SK-N-SH treated with all-trans-retinoic acid at 6 μM for 48 hours (cell line): ENCODE data around the gene KRTAP12-2.

ENCODE experiments used
- ARNTL ChIP-seq: fragments of 450-650 bp; formaldehyde crosslinking; IDR thresholded peaks from 2 replicates; pipeline ENCODE4 v1.5.0; 2020; ENCODE audit warnings: low read depth, mild to moderate bottlenecking, moderate library complexity, borderline replicate concordance
- BACH2 ChIP-seq: fragments of 250-450 bp; sonication (Bioruptor Pico); IDR thresholded peaks from 2 replicates; pipeline ENCODE4 v1.9.0; 2021; ENCODE audit warnings: mild to moderate bottlenecking, borderline replicate concordance
- CREB5 ChIP-seq: fragments of 250-450 bp; sonication (Bioruptor Pico); IDR thresholded peaks from 2 replicates; pipeline ENCODE4 v1.5.1; 2020; ENCODE audit warnings: low read depth, mild to moderate bottlenecking, moderate library complexity
- GLIS3 ChIP-seq: fragments of 250-450 bp; sonication (Bioruptor Pico); IDR thresholded peaks from 2 replicates; pipeline ENCODE4 v1.5.0; 2020; ENCODE audit warnings: mild to moderate bottlenecking, moderate library complexity
- RARB ChIP-seq: fragments of 250-450 bp; sonication (Bioruptor Pico); IDR thresholded peaks from 2 replicates; pipeline ENCODE4 v1.8.0; 2021; ENCODE audit warnings: mild to moderate bottlenecking, moderate library complexity
- TOX ChIP-seq: fragments of 250-450 bp; sonication (Bioruptor Pico); IDR thresholded peaks from 2 replicates; pipeline ENCODE4 v1.8.0; 2021; ENCODE audit warnings: mild to moderate bottlenecking, moderate library complexity, borderline replicate concordance
- ZFP3 ChIP-seq: fragments of 250-450 bp; sonication (Bioruptor Pico); IDR thresholded peaks from 2 replicates; pipeline ENCODE4 v1.5.0; 2020; ENCODE audit warnings: mild to moderate bottlenecking, moderate library complexity
- ZFP30 ChIP-seq: fragments of 450-650 bp; formaldehyde crosslinking; IDR thresholded peaks from 2 replicates; pipeline ENCODE4 v1.5.0; 2022; ENCODE audit warnings: mild to moderate bottlenecking, moderate library complexity
- ZNF70 ChIP-seq: fragments of 450-650 bp; formaldehyde crosslinking; IDR thresholded peaks from 2 replicates; pipeline ENCODE4 v1.5.0; 2020; ENCODE audit warnings: mild to moderate bottlenecking, moderate library complexity
- ZNF8 ChIP-seq: fragments of 450-650 bp; formaldehyde crosslinking; IDR thresholded peaks from 2 replicates; pipeline ENCODE4 v1.5.0; 2020; ENCODE audit warnings: mild to moderate bottlenecking, moderate library complexity
- TF ChIP-seq, protein P1 (sequence below): fragments of 250-450 bp; sonication (Bioruptor Pico); IDR thresholded peaks from 2 replicates; pipeline ENCODE4 v1.5.0; 2020; ENCODE audit warnings: mild to moderate bottlenecking, moderate library complexity
- TF ChIP-seq, protein P2 (sequence below): fragments of 250-450 bp; sonication (Bioruptor Pico); IDR thresholded peaks from 2 replicates; pipeline ENCODE4 v1.8.0; 2020; ENCODE audit warnings: mild to moderate bottlenecking, moderate library complexity, borderline replicate concordance

- TF ChIP-seq ZNF8 (CRISPR knock-in tag) (no peak), ZFP30 (CRISPR knock-in tag) (no peak), CREB5 (CRISPR knock-in tag) (no peak), GLIS3 (no peak), BACH2 (CRISPR knock-in tag) (no peak), TOX (CRISPR knock-in tag) (no peak), RARB (CRISPR knock-in tag) (no peak), ARNTL (CRISPR knock-in tag) (no peak), ZFP3 (CRISPR knock-in tag) (no peak), ZNF70 (no peak)
- TF ChIP-seq, protein P1, sequence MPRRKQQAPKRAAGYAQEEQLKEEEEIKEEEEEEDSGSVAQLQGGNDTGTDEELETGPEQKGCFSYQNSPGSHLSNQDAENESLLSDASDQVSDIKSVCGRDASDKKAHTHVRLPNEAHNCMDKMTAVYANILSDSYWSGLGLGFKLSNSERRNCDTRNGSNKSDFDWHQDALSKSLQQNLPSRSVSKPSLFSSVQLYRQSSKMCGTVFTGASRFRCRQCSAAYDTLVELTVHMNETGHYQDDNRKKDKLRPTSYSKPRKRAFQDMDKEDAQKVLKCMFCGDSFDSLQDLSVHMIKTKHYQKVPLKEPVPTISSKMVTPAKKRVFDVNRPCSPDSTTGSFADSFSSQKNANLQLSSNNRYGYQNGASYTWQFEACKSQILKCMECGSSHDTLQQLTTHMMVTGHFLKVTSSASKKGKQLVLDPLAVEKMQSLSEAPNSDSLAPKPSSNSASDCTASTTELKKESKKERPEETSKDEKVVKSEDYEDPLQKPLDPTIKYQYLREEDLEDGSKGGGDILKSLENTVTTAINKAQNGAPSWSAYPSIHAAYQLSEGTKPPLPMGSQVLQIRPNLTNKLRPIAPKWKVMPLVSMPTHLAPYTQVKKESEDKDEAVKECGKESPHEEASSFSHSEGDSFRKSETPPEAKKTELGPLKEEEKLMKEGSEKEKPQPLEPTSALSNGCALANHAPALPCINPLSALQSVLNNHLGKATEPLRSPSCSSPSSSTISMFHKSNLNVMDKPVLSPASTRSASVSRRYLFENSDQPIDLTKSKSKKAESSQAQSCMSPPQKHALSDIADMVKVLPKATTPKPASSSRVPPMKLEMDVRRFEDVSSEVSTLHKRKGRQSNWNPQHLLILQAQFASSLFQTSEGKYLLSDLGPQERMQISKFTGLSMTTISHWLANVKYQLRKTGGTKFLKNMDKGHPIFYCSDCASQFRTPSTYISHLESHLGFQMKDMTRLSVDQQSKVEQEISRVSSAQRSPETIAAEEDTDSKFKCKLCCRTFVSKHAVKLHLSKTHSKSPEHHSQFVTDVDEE (CRISPR knock-in tag): no peak
- TF ChIP-seq, protein P2, sequence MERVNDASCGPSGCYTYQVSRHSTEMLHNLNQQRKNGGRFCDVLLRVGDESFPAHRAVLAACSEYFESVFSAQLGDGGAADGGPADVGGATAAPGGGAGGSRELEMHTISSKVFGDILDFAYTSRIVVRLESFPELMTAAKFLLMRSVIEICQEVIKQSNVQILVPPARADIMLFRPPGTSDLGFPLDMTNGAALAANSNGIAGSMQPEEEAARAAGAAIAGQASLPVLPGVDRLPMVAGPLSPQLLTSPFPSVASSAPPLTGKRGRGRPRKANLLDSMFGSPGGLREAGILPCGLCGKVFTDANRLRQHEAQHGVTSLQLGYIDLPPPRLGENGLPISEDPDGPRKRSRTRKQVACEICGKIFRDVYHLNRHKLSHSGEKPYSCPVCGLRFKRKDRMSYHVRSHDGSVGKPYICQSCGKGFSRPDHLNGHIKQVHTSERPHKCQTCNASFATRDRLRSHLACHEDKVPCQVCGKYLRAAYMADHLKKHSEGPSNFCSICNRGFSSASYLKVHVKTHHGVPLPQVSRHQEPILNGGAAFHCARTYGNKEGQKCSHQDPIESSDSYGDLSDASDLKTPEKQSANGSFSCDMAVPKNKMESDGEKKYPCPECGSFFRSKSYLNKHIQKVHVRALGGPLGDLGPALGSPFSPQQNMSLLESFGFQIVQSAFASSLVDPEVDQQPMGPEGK (CRISPR knock-in tag): no peak
Observed at GRCh38 chr21:44702973-44703730, 36.4 kb upstream of the KRTAP12-2 start.
